Endodermal cell (in vitro differentiated cells): ENCODE measurements around the gene SLC51A. TPM values are rescaled to one million over a fixed set of nuclear protein-coding genes. Genes with fewer than 3 reads are reported as not detected.

ENCODE experiments used
- DNase-seq: peaks from one replicate; pipeline ENCODE4 v3.0.0-alpha.2; 2017
- H3K27ac ChIP-seq: 2 replicates; pipeline ENCODE4 v1.5.1; 2013; ENCODE audit warnings: mild to moderate bottlenecking, low read depth, low read length, moderate library complexity
- H3K27me3 ChIP-seq: 2 replicates; pipeline ENCODE4 v1.6.1; 2013; ENCODE audit warnings: mild to moderate bottlenecking, low read length, moderate library complexity; ENCODE audit not compliant: insufficient read depth, control insufficient read depth, poor library complexity, severe bottlenecking
- H3K36me3 ChIP-seq: 2 replicates; pipeline ENCODE4 v1.7.0; 2013; ENCODE audit warnings: mild to moderate bottlenecking, low read length, moderate library complexity; ENCODE audit not compliant: control insufficient read depth, insufficient read depth
- H3K4me1 ChIP-seq: one replicate; pipeline ENCODE4 v1.7.0; 2013; ENCODE audit warnings: low read length; ENCODE audit not compliant: control insufficient read depth, insufficient read depth
- H3K4me3 ChIP-seq: 2 replicates; pipeline ENCODE4 v1.5.1; 2013; ENCODE audit warnings: mild to moderate bottlenecking, low read length, moderate library complexity
- H3K9ac ChIP-seq: 2 replicates; pipeline ENCODE4 v1.6.1; 2013; ENCODE audit warnings: mild to moderate bottlenecking, low read length, moderate library complexity; ENCODE audit not compliant: poor library complexity, severe bottlenecking; ENCODE audit errors: extremely low read depth
- H3K9me3 ChIP-seq: 2 replicates; pipeline ENCODE4 v1.6.1; 2013; ENCODE audit warnings: mild to moderate bottlenecking, low read length, moderate library complexity; ENCODE audit not compliant: control insufficient read depth
- H3K27ac Mint-ChIP-seq: 2 replicates; pipeline ENCODE4 v1.8.0; 2020; ENCODE audit warnings: mixed read lengths
- H3K27me3 Mint-ChIP-seq: 2 replicates; pipeline ENCODE4 v1.8.0; 2021; ENCODE audit warnings: mild to moderate bottlenecking, mixed read lengths; ENCODE audit not compliant: insufficient read depth
- H3K36me3 Mint-ChIP-seq: 2 replicates; pipeline ENCODE4 v1.8.0; 2020; ENCODE audit warnings: low read depth, mixed read lengths
- H3K4me1 Mint-ChIP-seq: 2 replicates; pipeline ENCODE4 v1.8.0; 2020; ENCODE audit warnings: mixed read lengths
- H3K4me3 Mint-ChIP-seq: 2 replicates; pipeline ENCODE4 v1.8.0; 2020; ENCODE audit warnings: mild to moderate bottlenecking, moderate library complexity, mixed read lengths
- H3K9me3 Mint-ChIP-seq: 2 replicates; pipeline ENCODE4 v1.8.0; 2020; ENCODE audit warnings: mild to moderate bottlenecking, mixed read lengths
- WGBS, 2 experiments: methylation state at CpG; one replicate each; pipeline versions ENCODE4 v1.1.5 to v1.1.7; 2013; ENCODE audit warnings: missing lambda C conversion rate in 2 of 2, mixed read lengths in 1 of 2; ENCODE audit not compliant: insufficient coverage in 1 of 2, insufficient read length in 1 of 2; 5-methylcytosine and 5-hydroxymethylcytosine counted together
- total RNA-seq, 2 donors: library from RNA; stranded (reverse); fragmentation: NEBNext Ultra II Directional in 1 of 2; extraction: Animal tissue kit (Norgen Biotek cat#: 25700) in 1 of 2; gene quantifications; 2 replicates in 1 of 2; 3 replicates in 1 of 2; pipeline ENCODE4 v1.2.1, GENCODE V29; 2021
- TF ChIP-seq, protein P1 (sequence below): fragments of 200-600 bp; sonication (generic); conservative IDR thresholded peaks from 2 replicates; pipeline ENCODE4 v1.5.0; 2021; ENCODE audit warnings: antibody characterized with exemption, mild to moderate bottlenecking

SLC51A gene
- total RNA-seq, 2 donors from 2014 or later: 1.9 to 2.0 TPM

DNA sequence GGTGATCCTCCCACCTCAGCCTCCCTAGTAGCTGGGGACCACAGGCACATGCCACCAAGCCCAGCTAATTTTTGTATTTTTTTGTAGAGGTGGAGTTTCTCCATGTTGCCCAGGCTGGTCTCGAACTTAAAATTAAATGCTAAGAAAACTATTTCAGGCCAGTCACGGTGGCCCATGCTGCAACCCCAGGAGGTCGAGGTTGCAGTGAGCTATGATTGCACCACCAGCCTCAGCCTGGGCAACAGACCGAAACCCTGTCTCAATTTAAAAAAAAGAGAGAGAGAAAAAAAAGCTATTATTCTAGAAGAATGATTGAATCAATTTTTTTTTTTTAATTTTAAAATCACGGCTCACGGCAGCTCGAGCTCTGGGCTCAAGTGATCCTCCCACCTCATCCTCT, 4.7 kb downstream of the SLC51A start:
- no peaks in the 10 kb centered on the region for H3K9me3 ChIP-seq
- Mint-ChIP-seq H3K27me3 (peaks cover 6% of the 10 kb centered on the region), H3K36me3 (no peaks in the 10 kb centered on the region), H3K4me1 (peaks cover 12% of the 10 kb centered on the region), H3K9me3 (no peaks in the 10 kb centered on the region), H3K4me3 (no peak overlapping the region), H3K27ac (no peak overlapping the region)
- TF ChIP-seq, protein P1, sequence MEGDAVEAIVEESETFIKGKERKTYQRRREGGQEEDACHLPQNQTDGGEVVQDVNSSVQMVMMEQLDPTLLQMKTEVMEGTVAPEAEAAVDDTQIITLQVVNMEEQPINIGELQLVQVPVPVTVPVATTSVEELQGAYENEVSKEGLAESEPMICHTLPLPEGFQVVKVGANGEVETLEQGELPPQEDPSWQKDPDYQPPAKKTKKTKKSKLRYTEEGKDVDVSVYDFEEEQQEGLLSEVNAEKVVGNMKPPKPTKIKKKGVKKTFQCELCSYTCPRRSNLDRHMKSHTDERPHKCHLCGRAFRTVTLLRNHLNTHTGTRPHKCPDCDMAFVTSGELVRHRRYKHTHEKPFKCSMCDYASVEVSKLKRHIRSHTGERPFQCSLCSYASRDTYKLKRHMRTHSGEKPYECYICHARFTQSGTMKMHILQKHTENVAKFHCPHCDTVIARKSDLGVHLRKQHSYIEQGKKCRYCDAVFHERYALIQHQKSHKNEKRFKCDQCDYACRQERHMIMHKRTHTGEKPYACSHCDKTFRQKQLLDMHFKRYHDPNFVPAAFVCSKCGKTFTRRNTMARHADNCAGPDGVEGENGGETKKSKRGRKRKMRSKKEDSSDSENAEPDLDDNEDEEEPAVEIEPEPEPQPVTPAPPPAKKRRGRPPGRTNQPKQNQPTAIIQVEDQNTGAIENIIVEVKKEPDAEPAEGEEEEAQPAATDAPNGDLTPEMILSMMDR: no peak
- H3K27ac ChIP-seq: no peak overlapping the region
- no peak for DNase-seq
- H3K27me3 ChIP-seq: no peaks in the 10 kb centered on the region
- H3K4me1 ChIP-seq: peaks cover 6% of the 10 kb centered on the region
- H3K36me3 ChIP-seq: no peaks in the 10 kb centered on the region
- no peak overlapping the region for H3K9ac ChIP-seq
- no peak overlapping the region for H3K4me3 ChIP-seq
- WGBS, 2 experiments: 96 to 99% methylated on average over 6 to 7 of the region's 7 CpGs

DNA sequence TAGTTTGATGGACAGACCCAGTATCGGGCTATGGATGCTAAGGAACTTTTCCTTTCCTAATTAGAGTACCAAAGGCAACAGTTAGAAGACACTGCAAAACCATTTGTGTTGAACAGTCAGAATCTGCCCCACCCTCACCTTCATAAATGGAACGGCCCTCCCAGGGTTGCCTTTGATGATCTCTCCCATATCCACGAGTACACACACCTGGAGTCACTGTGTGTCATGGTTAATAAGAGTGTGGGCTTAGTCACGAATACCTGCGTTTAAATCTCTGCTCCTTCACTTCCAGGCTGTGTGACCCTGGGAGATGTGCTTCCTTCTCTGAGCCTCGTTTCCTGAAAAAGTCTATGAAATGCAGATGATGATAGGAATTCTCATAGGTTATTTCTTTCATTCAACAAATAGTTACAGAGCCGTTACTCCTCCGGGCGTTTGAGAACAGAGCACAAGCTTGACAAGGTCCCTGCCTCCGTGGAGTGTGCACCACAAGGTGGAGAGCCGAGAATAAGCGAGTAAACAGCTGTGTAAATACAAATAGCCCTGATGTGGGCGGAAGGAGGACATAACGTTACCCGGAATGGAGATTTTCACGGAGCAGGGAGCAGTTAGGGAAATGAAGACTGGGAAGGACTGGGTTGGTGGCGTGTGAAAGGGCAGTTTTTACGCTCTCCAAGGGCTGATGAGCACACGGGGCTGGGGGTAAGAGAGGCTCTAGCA, 6.7 kb downstream of the SLC51A start:
- H3K4me3 Mint-ChIP-seq: no peak overlapping the region
- H3K9me3 Mint-ChIP-seq: no peaks in the 10 kb centered on the region
- H3K4me3 ChIP-seq: no peak overlapping the region
- H3K27me3 ChIP-seq: no peaks in the 10 kb centered on the region
- H3K27ac Mint-ChIP-seq: no peak overlapping the region
- H3K36me3 ChIP-seq: no peaks in the 10 kb centered on the region
- no peaks in the 10 kb centered on the region for H3K36me3 Mint-ChIP-seq
- TF ChIP-seq, protein P1: no peak
- H3K9me3 ChIP-seq: no peaks in the 10 kb centered on the region
- no peak overlapping the region for H3K27ac ChIP-seq
- peaks cover 12% of the 10 kb centered on the region for H3K4me1 Mint-ChIP-seq
- H3K4me1 ChIP-seq: peaks cover 6% of the 10 kb centered on the region
- no peak overlapping the region for H3K9ac ChIP-seq
- 82 to 86% methylated on average over 14 to 18 of the region's 19 CpGs for WGBS, 2 experiments
- H3K27me3 Mint-ChIP-seq: peaks cover 2% of the 10 kb centered on the region
- DNase-seq: no peak

DNA sequence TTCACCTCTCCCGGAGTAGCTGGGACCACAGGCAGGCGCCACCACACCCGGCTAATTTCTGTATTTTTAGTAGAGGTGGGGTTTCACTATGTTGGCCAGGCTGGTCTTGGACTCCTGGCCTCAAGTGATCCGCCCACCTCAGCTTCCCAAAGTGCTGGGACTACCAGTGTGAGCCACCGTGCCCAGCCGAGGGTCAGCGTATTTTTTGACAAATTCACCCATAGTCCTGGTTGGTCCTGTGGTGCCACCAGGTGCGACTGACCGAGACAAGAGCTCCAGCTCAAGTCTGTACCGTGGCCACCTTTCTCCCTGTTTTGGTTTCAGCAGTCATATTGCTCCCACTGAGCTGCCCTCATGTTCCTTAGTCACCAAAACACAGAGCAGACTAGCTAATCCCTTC, 8.8 kb downstream of the SLC51A start:
- Histone ChIP-seq H3K9me3 (no peaks in the 10 kb centered on the region), H3K36me3 (no peaks in the 10 kb centered on the region), H3K4me1 (no peaks in the 10 kb centered on the region), H3K27ac (no peak overlapping the region), H3K4me3 (no peak overlapping the region), H3K27me3 (no peaks in the 10 kb centered on the region), H3K9ac (no peak overlapping the region)
- TF ChIP-seq, protein P1: no peak
- H3K27ac Mint-ChIP-seq: no peak overlapping the region
- no peak overlapping the region for H3K4me3 Mint-ChIP-seq
- H3K9me3 Mint-ChIP-seq: no peaks in the 10 kb centered on the region
- H3K27me3 Mint-ChIP-seq: peaks cover 2% of the 10 kb centered on the region
- WGBS, 2 experiments: 93 to 96% methylated on average over 7 to 10 of the region's 10 CpGs
- peaks cover 6% of the 10 kb centered on the region for H3K4me1 Mint-ChIP-seq
- no peak for DNase-seq
- H3K36me3 Mint-ChIP-seq: no peaks in the 10 kb centered on the region
